Measurements from ENCODE around the gene ZNF141.

The ZNF141 gene

GRCh38 chr4:337143-337931 is at the start of gene ZNF141:
Gene ZNF141, plus strand, starts transcription at chr4:337814. Its CDS starts 170 bp downstream, at chr4:337984.
- peak; percentile 96 for ATAC-seq
- TF ChIP-seq, protein P1, sequence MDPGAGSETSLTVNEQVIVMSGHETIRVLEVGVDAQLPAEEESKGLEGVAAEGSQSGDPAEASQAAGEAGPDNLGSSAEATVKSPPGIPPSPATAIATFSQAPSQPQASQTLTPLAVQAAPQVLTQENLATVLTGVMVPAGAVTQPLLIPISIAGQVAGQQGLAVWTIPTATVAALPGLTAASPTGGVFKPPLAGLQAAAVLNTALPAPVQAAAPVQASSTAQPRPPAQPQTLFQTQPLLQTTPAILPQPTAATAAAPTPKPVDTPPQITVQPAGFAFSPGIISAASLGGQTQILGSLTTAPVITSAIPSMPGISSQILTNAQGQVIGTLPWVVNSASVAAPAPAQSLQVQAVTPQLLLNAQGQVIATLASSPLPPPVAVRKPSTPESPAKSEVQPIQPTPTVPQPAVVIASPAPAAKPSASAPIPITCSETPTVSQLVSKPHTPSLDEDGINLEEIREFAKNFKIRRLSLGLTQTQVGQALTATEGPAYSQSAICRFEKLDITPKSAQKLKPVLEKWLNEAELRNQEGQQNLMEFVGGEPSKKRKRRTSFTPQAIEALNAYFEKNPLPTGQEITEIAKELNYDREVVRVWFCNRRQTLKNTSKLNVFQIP (CRISPR knock-in tag; IDR thresholded peaks at IDR 0.05; ENCODE audit: borderline replicate concordance, low read depth): 0 out of 2 replicates have a peak, but pooled peaks have one; percentile 80
- TF ChIP-seq PATZ1 (CRISPR knock-in tag; IDR thresholded peaks at IDR 0.05; ENCODE audit: borderline replicate concordance): no peak
- TF ChIP-seq CSDC2 (CRISPR knock-in tag; IDR thresholded peaks at IDR 0.05): no peak
- no peak for TF ChIP-seq BACH2 (CRISPR knock-in tag; IDR thresholded peaks at IDR 0.05; ENCODE audit: borderline replicate concordance)
- TF ChIP-seq ZFP3 (CRISPR knock-in tag; IDR thresholded peaks at IDR 0.05): no peak
- no peak for TF ChIP-seq TOX (CRISPR knock-in tag; IDR thresholded peaks at IDR 0.05; ENCODE audit: borderline replicate concordance)
- no peak for TF ChIP-seq ZNF565 (CRISPR knock-in tag; conservative IDR thresholded peaks at IDR 0.05; ENCODE audit: low read depth)
- TF ChIP-seq OSR1 (CRISPR knock-in tag; IDR thresholded peaks at IDR 0.05): no peak
- TF ChIP-seq ZNF8 (CRISPR knock-in tag; IDR thresholded peaks at IDR 0.05): peak; percentile 28; the same call in 1 of the 2 replicates

- ATAC-seq: no peak
- no peak for TF ChIP-seq PATZ1 (CRISPR knock-in tag; IDR thresholded peaks at IDR 0.05; ENCODE audit: borderline replicate concordance)
- TF ChIP-seq, protein P2, sequence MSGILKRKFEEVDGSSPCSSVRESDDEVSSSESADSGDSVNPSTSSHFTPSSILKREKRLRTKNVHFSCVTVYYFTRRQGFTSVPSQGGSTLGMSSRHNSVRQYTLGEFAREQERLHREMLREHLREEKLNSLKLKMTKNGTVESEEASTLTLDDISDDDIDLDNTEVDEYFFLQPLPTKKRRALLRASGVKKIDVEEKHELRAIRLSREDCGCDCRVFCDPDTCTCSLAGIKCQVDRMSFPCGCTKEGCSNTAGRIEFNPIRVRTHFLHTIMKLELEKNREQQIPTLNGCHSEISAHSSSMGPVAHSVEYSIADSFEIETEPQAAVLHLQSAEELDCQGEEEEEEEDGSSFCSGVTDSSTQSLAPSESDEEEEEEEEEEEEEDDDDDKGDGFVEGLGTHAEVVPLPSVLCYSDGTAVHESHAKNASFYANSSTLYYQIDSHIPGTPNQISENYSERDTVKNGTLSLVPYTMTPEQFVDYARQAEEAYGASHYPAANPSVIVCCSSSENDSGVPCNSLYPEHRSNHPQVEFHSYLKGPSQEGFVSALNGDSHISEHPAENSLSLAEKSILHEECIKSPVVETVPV (CRISPR knock-in tag; IDR thresholded peaks at IDR 0.05): no peak
- TF ChIP-seq CSDC2 (CRISPR knock-in tag; IDR thresholded peaks at IDR 0.05): no peak
Observed at GRCh38 chr4:288891-289290, 48.7 kb upstream of the ZNF141 start.

DNA sequence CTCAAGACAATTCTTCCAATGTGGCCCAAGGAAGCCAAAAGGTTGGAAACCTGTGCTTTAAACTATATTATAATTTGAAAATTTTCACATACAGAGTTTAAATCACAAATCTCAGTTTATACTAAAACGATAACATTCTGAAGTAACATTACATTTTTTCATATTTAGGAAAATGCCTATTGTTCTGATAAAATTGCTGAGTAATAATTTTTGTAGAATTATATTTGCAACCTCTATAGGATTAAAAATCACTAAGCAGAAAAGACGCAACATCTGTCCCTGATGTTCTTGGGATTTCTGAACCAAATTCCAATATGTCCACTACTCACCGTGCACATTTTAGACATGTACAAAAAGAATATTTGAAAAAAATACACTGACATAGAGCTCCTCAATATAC is 42.9 kb upstream of the ZNF141 start:
- TF ChIP-seq PPARA (CRISPR knock-in tag; IDR thresholded peaks at IDR 0.05; ENCODE audit: borderline replicate concordance) (no peak), BACH2 (CRISPR knock-in tag; IDR thresholded peaks at IDR 0.05; ENCODE audit: borderline replicate concordance) (no peak), ZFP3 (CRISPR knock-in tag; IDR thresholded peaks at IDR 0.05) (no peak), ZC3H10 (CRISPR knock-in tag; IDR thresholded peaks at IDR 0.05) (no peak), TOX (CRISPR knock-in tag; IDR thresholded peaks at IDR 0.05; ENCODE audit: borderline replicate concordance) (no peak), ISL1 (CRISPR knock-in tag; IDR thresholded peaks at IDR 0.05) (no peak)
- no peak for ATAC-seq

DNA sequence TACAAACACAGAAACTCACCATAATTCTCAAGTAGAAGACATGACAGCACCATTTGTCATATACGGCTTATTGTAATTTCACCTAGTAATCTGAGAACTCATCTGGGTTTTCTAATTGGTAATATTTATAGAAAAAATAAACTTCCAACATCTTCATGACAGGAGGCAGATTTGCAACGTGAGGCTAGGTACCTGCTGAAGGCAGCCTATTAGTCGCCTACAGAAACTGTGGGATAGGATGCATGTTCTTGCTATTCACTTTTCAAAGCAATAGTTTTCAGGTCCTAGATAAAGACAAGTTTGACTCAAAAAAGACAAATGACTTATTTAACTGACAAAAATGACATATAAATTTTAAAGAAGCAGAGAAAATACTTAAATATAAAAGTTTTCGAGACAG is 35.2 kb upstream of the ZNF141 start:
- no peak for ATAC-seq
- TF ChIP-seq GLIS3 (CRISPR knock-in tag; IDR thresholded peaks at IDR 0.05): no peak
- no peak for TF ChIP-seq TCF4 (CRISPR knock-in tag; IDR thresholded peaks at IDR 0.05; ENCODE audit: borderline replicate concordance)
- no peak for TF ChIP-seq ESRRG (CRISPR knock-in tag; IDR thresholded peaks at IDR 0.05)
- TF ChIP-seq, protein P2 (CRISPR knock-in tag; IDR thresholded peaks at IDR 0.05): no peak
- no peak for TF ChIP-seq ZFP3 (CRISPR knock-in tag; IDR thresholded peaks at IDR 0.05)
- TF ChIP-seq ZNF70 (CRISPR knock-in tag; IDR thresholded peaks at IDR 0.05): no peak
- TF ChIP-seq, protein P3, sequence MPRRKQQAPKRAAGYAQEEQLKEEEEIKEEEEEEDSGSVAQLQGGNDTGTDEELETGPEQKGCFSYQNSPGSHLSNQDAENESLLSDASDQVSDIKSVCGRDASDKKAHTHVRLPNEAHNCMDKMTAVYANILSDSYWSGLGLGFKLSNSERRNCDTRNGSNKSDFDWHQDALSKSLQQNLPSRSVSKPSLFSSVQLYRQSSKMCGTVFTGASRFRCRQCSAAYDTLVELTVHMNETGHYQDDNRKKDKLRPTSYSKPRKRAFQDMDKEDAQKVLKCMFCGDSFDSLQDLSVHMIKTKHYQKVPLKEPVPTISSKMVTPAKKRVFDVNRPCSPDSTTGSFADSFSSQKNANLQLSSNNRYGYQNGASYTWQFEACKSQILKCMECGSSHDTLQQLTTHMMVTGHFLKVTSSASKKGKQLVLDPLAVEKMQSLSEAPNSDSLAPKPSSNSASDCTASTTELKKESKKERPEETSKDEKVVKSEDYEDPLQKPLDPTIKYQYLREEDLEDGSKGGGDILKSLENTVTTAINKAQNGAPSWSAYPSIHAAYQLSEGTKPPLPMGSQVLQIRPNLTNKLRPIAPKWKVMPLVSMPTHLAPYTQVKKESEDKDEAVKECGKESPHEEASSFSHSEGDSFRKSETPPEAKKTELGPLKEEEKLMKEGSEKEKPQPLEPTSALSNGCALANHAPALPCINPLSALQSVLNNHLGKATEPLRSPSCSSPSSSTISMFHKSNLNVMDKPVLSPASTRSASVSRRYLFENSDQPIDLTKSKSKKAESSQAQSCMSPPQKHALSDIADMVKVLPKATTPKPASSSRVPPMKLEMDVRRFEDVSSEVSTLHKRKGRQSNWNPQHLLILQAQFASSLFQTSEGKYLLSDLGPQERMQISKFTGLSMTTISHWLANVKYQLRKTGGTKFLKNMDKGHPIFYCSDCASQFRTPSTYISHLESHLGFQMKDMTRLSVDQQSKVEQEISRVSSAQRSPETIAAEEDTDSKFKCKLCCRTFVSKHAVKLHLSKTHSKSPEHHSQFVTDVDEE (CRISPR knock-in tag; IDR thresholded peaks at IDR 0.05): no peak

DNA sequence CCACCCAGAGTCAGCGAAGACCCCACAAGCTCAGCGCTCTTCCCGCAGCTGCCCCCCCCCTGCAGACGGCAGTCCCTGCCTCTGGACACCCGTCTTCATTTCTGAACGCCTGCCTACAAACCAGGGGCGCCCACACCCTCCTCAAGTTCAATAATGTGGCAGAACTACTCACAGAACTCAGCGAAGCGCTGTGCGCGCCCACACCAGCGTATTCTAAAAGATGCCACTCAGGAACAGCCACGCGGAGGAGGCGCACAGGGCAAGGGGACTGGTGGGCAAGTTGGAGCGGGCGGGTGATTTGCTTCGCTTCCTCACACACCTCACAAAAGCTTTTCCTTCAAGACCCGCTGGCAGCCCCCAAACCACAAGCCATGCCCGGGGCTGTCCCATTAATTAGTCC is 33.1 kb upstream of the ZNF141 start:
- peak; percentile 12; the same call in 1 of the 3 replicates for ATAC-seq

Measured in SK-N-SH treated with all-trans-retinoic acid at 6 μM for 48 hours (cell line).